Caco-2 (cell line): Measurements from ENCODE around the gene MTERF2. TPM values are rescaled to one million over a fixed set of nuclear protein-coding genes. Genes with fewer than 3 reads are reported as not detected.
A peak's percentile ranks its signal among the peaks of the same experiment; 100 is the strongest.

Experiments used
- BruUV-seq: library from RNA; stranded (reverse); fragments of 400-500 nt; replicated peaks from 2 replicates; lab custom pipeline; 2021; lab: Mats Ljungman, UMichigan
- CTCF ChIA-PET: fragments of 300-600 bp; sonication (Branson Sonifier 250); formaldehyde crosslinking; loops from one replicate; lab custom pipeline; 2022; ENCODE audit warnings: antibody characterized with exemption; lab: Charles Lee
- POLR2A ChIA-PET: fragments of 300-600 bp; sonication (Branson Sonifier 250); formaldehyde crosslinking; loops from one replicate; lab custom pipeline; 2022; ENCODE audit warnings: antibody characterized with exemption; lab: Charles Lee
- DNase-seq, 2 experiments: peaks; one replicate each; pipeline versions ENCODE4 v3.0.0 to v3.0.0-alpha.2; 2020 to 2022
- H3K27me3 ChIP-seq: replicated peaks from 2 replicates; pipeline ENCODE4 v1.6.0; 2011; ENCODE audit warnings: low read length; ENCODE audit not compliant: control insufficient read depth, insufficient read depth
- H3K36me3 ChIP-seq: 2 replicates; pipeline ENCODE4 v1.5.1; 2011; ENCODE audit warnings: low read length; ENCODE audit not compliant: control insufficient read depth, insufficient read depth
- H3K4me1 ChIP-seq: fragments of 250-450 bp; sonication (Bioruptor Pico); 2 replicates; pipeline ENCODE4 v1.5.1; 2020; ENCODE audit warnings: mild to moderate bottlenecking
- H3K4me3 ChIP-seq: 2 replicates; pipeline ENCODE4 v1.5.1; 2011; ENCODE audit warnings: low read depth, mild to moderate bottlenecking, control low read depth, low read length
- H3K9me3 ChIP-seq: fragments of 250-450 bp; sonication (Bioruptor Pico); 2 replicates; pipeline ENCODE4 v1.5.1; 2020; ENCODE audit warnings: mild to moderate bottlenecking, moderate library complexity
- H3K27ac Mint-ChIP-seq: one replicate; pipeline ENCODE4 v1.8.0; 2022; ENCODE audit warnings: mixed read lengths; ENCODE audit not compliant: unreplicated experiment
- H3K27me3 Mint-ChIP-seq: one replicate; pipeline ENCODE4 v1.8.0; 2022; ENCODE audit warnings: mixed read lengths; ENCODE audit not compliant: insufficient read depth, unreplicated experiment
- H3K36me3 Mint-ChIP-seq: one replicate; pipeline ENCODE4 v1.8.0; 2022; ENCODE audit warnings: mild to moderate bottlenecking, mixed read lengths; ENCODE audit not compliant: insufficient read depth, unreplicated experiment
- H3K4me1 Mint-ChIP-seq: one replicate; pipeline ENCODE4 v1.8.0; 2022; ENCODE audit warnings: low read depth, mixed read lengths; ENCODE audit not compliant: unreplicated experiment
- H3K4me3 Mint-ChIP-seq: one replicate; pipeline ENCODE4 v1.8.0; 2022; ENCODE audit warnings: mild to moderate bottlenecking, moderate library complexity, mixed read lengths; ENCODE audit not compliant: unreplicated experiment
- H3K9me3 Mint-ChIP-seq: one replicate; pipeline ENCODE4 v1.8.0; 2022; ENCODE audit warnings: mixed read lengths; ENCODE audit not compliant: unreplicated experiment
- CTCF ChIP-seq, 2 experiments: fragments of 200-600 bp in 1 of 2; IDR thresholded peaks; 1 replicate in 1 of 2; 2 replicates in 1 of 2; pipeline versions ENCODE4 v1.5.1 to v1.8.0; 2011 to 2022; ENCODE audit warnings: antibody characterized with exemption in 1 of 2, control low read depth in 1 of 2, inconsistent platforms in 1 of 2, low read depth in 1 of 2, low read length in 1 of 2, mild to moderate bottlenecking in 1 of 2, moderate library complexity in 1 of 2; ENCODE audit not compliant: insufficient read depth in 1 of 2, severe bottlenecking in 1 of 2, unreplicated experiment in 1 of 2
- intact Hi-C: fragments of 100-400 bp; cut with micrococcal nuclease; formaldehyde crosslinking; loops from one replicate; pipeline ENCODE4 v1.10.0; 2022; ENCODE audit not compliant: unreplicated experiment
- total RNA-seq: library from RNA; stranded (reverse); gene quantifications from 2 replicates; pipeline ENCODE4 v1.2.3, GENCODE V29; 2022

MTERF2 gene
- total RNA-seq, 1 experiment from 2014 or later = 9.8 TPM

GRCh38 chr12:106985479-106985878, 1.5 kb downstream of the MTERF2 start:
- H3K36me3 Mint-ChIP-seq = peaks cover 21% of the 10 kb centered on the region
- DNase-seq = no peak

GRCh38 chr12:106984588-106985137, 2.3 kb downstream of the MTERF2 start:
- Histone ChIP-seq H3K4me3 (no peak overlapping the region), H3K9me3 (no peaks in the 10 kb centered on the region), H3K4me1 (peaks cover 5% of the 10 kb centered on the region; the same call in 1 of the 2 replicates), H3K36me3 (no peaks in the 10 kb centered on the region), H3K27me3 (no peaks in the 10 kb centered on the region)
- no peak for DNase-seq
- CTCF ChIA-PET = interaction anchor here (1.1 kb wide), 1 partner anchor 29 kb away, joined by 3 read pairs; no protein-coding TSS in a partner anchor
- peaks cover 8% of the 10 kb centered on the region for H3K4me1 Mint-ChIP-seq
- H3K27ac Mint-ChIP-seq = no peak overlapping the region
- POLR2A ChIA-PET = no interaction called here
- peaks cover 21% of the 10 kb centered on the region for H3K36me3 Mint-ChIP-seq
- no peaks in the 10 kb centered on the region for H3K27me3 Mint-ChIP-seq
- no peaks in the 10 kb centered on the region for H3K9me3 Mint-ChIP-seq
- TF ChIP-seq CTCF (IDR thresholded peaks at IDR 0.05; ENCODE audit: insufficient read depth in 1 of 2, low read depth in 1 of 2, low read length in 1 of 2, severe bottlenecking in 1 of 2, unreplicated experiment in 1 of 2) = no peak
- intact Hi-C loops = no loop called here
- no TSS peak for BruUV-seq
- H3K4me3 Mint-ChIP-seq = no peak overlapping the region

More at GRCh38 chr12:106985479-106985878, 1.5 kb downstream of the MTERF2 start:
- POLR2A ChIA-PET = interaction anchor here (0.5 to 0.6 kb wide), 2 partner anchors 9 to 747 kb away, joined by 3 to 10 read pairs; no protein-coding TSS in a partner anchor
- peaks cover 5% of the 10 kb centered on the region; the same call in 1 of the 2 replicates for H3K4me1 ChIP-seq
- no peak overlapping the region for H3K4me3 ChIP-seq
- H3K36me3 ChIP-seq = no peaks in the 10 kb centered on the region
- H3K4me1 Mint-ChIP-seq = peaks cover 8% of the 10 kb centered on the region
- no peaks in the 10 kb centered on the region for H3K9me3 Mint-ChIP-seq
- no peaks in the 10 kb centered on the region for H3K27me3 Mint-ChIP-seq
- TF ChIP-seq CTCF (IDR thresholded peaks at IDR 0.05; ENCODE audit: insufficient read depth in 1 of 2, low read depth in 1 of 2, low read length in 1 of 2, severe bottlenecking in 1 of 2, unreplicated experiment in 1 of 2) = no peak
- intact Hi-C loops = no loop called here
- CTCF ChIA-PET = interaction anchor here (1.1 kb wide), 1 partner anchor 28 kb away, joined by 3 read pairs; no protein-coding TSS in a partner anchor
- H3K27me3 ChIP-seq = no peaks in the 10 kb centered on the region
- no TSS peak for BruUV-seq
- H3K27ac Mint-ChIP-seq = no peak overlapping the region
- no peaks in the 10 kb centered on the region for H3K9me3 ChIP-seq
- H3K4me3 Mint-ChIP-seq = peak overlapping the region; percentile 92

DNA sequence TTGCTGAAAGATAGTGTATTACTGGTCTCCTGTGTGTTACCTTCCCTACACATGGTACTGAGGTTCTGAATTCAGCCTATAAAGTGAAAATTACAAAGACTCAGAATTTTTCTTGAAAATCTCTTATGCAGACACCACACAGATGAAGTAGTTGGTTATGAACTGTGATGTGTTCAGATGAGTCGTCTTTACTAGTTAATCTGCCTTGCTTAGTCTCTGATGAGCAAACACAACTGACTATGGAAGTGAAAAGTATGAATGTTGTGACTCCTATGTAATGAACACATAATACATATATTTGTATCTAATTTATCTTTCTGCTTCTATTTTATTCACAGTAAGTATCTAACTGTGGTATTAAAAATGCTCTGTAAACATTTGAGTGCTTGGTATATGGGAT, 4.7 kb downstream of the MTERF2 start:
- Mint-ChIP-seq H3K27ac (no peak overlapping the region), H3K9me3 (no peaks in the 10 kb centered on the region), H3K36me3 (peaks cover 21% of the 10 kb centered on the region), H3K4me1 (peaks cover 8% of the 10 kb centered on the region), H3K4me3 (no peak overlapping the region), H3K27me3 (no peaks in the 10 kb centered on the region)
- no peak for DNase-seq
- no peaks in the 10 kb centered on the region for H3K9me3 ChIP-seq
- no peaks in the 10 kb centered on the region for H3K27me3 ChIP-seq
- no peak overlapping the region for H3K4me3 ChIP-seq
- intact Hi-C loops = no loop called here
- no TSS peak for BruUV-seq
- H3K4me1 ChIP-seq = peaks cover 11% of the 10 kb centered on the region
- ChIA-PET POLR2A (no interaction called here), CTCF (no interaction called here)
- no peaks in the 10 kb centered on the region for H3K36me3 ChIP-seq
- TF ChIP-seq CTCF (IDR thresholded peaks at IDR 0.05; ENCODE audit: insufficient read depth in 1 of 2, low read depth in 1 of 2, low read length in 1 of 2, severe bottlenecking in 1 of 2, unreplicated experiment in 1 of 2) = no peak
